ENCODE measurements around the gene IL1RAPL2. TPM values are rescaled to one million over a fixed set of nuclear protein-coding genes. Genes with fewer than 3 reads are reported as not detected.

Gene IL1RAPL2
- total RNA-seq = 0.20 TPM in 1 of 2 replicates, not detected in the other

DNA sequence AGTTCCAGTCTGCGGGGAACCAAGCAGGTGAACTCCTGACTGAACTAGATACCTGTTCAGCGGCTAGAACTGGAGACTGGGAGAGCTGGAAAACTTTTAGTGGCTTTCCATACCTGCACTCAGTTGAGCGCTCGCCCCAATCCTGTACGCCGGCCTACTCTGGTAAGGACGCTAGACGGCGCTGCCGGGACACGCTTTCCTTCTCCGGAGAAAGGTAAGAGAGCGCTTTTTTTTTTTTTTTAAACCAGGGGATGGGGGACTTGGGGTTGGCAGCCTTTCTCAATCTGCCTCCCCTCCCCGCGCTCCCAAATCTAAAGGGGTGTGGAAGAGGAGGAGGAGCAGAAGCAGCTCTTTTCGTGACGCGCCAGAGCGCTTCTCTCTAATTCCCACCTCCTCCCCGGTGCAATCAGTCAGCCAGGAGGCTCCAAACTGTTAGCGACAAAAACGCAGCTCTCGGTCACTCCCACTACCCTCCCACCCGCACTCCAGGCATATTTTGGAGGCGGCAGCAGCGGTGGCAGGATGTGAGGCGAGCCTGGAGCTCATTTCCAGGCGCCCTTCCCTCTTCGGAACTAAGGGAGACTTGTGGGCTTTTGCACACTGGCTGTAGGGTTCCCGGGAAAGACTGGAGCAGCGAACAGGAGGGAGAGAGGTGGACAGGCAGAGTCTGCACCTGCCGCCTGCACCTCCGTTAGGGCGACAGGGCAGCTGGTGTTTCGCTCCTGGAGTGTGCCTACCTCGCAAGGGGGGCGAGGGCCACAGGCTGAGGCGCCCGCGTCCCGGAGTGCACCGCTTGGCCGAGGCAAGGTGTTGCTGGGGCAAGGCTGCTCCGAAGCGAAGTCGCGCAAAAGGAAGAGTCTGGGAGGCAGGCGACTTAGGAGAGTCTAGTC, at the start of gene IL1RAPL2:
Gene IL1RAPL2 (plus strand): TSS at position 409 of the 890 bp plus-strand sequence.

DNA sequence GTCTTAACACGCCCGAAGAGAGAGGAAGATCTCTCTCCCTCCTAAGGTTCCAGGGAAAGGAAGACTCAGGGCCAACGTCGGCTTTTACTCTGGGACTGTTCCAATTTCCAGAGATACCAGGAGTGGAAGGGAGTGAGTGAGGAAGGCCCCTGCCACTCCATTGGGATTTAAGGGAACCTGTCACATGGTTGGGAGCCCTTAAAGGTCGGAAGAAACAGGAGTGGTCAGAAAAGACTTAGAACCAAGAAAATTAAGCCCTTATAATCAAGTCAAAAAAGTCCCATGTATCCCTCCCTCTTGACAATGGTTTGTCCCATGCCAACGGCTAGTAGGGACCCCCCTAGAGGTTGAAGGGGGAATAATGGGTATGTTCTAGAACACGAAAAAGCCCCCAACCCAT, 654.6 kb downstream of the IL1RAPL2 start, which contains the start of gene TEX13A:
Gene TEX13A (minus strand): TSS at position 59 of the 400 bp plus-strand sequence. CDS start 297 bp downstream, outside the sequence.

Small RNA genes lying within 50 kb of the gene (small RNA-seq; reads per million reads assigned to genes)
- gene RNU6-207P = not detected
